H9 (cell line): Measurements from ENCODE around the gene TMEM225B. TPM values are rescaled to one million over a fixed set of nuclear protein-coding genes. Genes with fewer than 3 reads are reported as not detected.

Experiments
- DNase-seq: peaks from one replicate; pipeline ENCODE4 v3.0.0-alpha.2; 2017
- H2AFZ ChIP-seq: one replicate; pipeline ENCODE4 v1.6.1; 2013; ENCODE audit warnings: mild to moderate bottlenecking, low read length, control low read depth, moderate library complexity
- H2AK5ac ChIP-seq: 2 replicates; pipeline ENCODE4 v1.6.1; 2013; ENCODE audit warnings: low read length, control low read depth, mixed read lengths; ENCODE audit not compliant: insufficient read length
- H2BK120ac ChIP-seq: one replicate; pipeline ENCODE4 v1.6.1; 2013; ENCODE audit warnings: low read depth, mild to moderate bottlenecking, low read length, control low read depth, inconsistent platforms; ENCODE audit not compliant: poor library complexity, severe bottlenecking
- H2BK12ac ChIP-seq: 2 replicates; pipeline ENCODE4 v1.6.1; 2013; ENCODE audit warnings: low read length, control low read depth, mixed read lengths, low read depth; ENCODE audit not compliant: insufficient read length
- H2BK15ac ChIP-seq: 2 replicates; pipeline ENCODE4 v1.6.1; 2013; ENCODE audit warnings: low read depth, low read length, control low read depth
- H2BK20ac ChIP-seq: one replicate; pipeline ENCODE4 v1.6.1; 2013; ENCODE audit warnings: low read depth, mild to moderate bottlenecking, low read length, control low read depth, inconsistent platforms; ENCODE audit not compliant: poor library complexity, severe bottlenecking
- H2BK5ac ChIP-seq: 2 replicates; pipeline ENCODE4 v1.6.1; 2013; ENCODE audit warnings: low read length, control low read depth, mixed read lengths; ENCODE audit not compliant: insufficient read length
- H3K14ac ChIP-seq: 2 replicates; pipeline ENCODE4 v1.6.1; 2013; ENCODE audit warnings: low read length, control low read depth; ENCODE audit not compliant: insufficient read depth
- H3K18ac ChIP-seq: 2 replicates; pipeline ENCODE4 v1.6.1; 2013; ENCODE audit warnings: low read depth, mild to moderate bottlenecking, mixed read lengths, low read length, control low read depth; ENCODE audit not compliant: insufficient read length
- H3K23ac ChIP-seq: 2 replicates; pipeline ENCODE4 v1.6.1; 2013; ENCODE audit warnings: low read length, control low read depth, mixed read lengths, low read depth; ENCODE audit not compliant: insufficient read length
- H3K23me2 ChIP-seq: 2 replicates; pipeline ENCODE4 v1.6.1; 2013; ENCODE audit warnings: low read depth, mild to moderate bottlenecking, mixed read lengths, low read length, control low read depth; ENCODE audit not compliant: insufficient read length, poor library complexity, severe bottlenecking
- H3K27ac ChIP-seq: 2 replicates; pipeline ENCODE4 v1.5.1; 2013; ENCODE audit warnings: low read length, control low read depth, mixed read lengths, low read depth; ENCODE audit not compliant: insufficient read length
- H3K27me3 ChIP-seq: 2 replicates; pipeline ENCODE4 v1.6.1; 2013; ENCODE audit warnings: low read length, control low read depth, inconsistent platforms; ENCODE audit not compliant: insufficient read depth
- H3K4ac ChIP-seq: 2 replicates; pipeline ENCODE4 v1.6.1; 2013; ENCODE audit warnings: low read depth, mild to moderate bottlenecking, control low read depth, inconsistent platforms, low read length, moderate library complexity
- H3K4me1 ChIP-seq: 2 replicates; pipeline ENCODE4 v1.6.1; 2013; ENCODE audit warnings: low read length, control low read depth, inconsistent platforms; ENCODE audit not compliant: insufficient read depth
- H3K4me2 ChIP-seq: 2 replicates; pipeline ENCODE4 v1.6.1; 2013; ENCODE audit warnings: low read length, control low read depth, mixed read lengths; ENCODE audit not compliant: insufficient read length, insufficient read depth
- H3K56ac ChIP-seq: 2 replicates; pipeline ENCODE4 v1.6.1; 2013; ENCODE audit warnings: low read depth, mild to moderate bottlenecking, mixed read lengths, low read length, control low read depth; ENCODE audit not compliant: insufficient read length
- H3K79me1 ChIP-seq: 2 replicates; pipeline ENCODE4 v1.6.1; 2013; ENCODE audit warnings: low read depth, mild to moderate bottlenecking, moderate library complexity, low read length, control low read depth, inconsistent platforms; ENCODE audit not compliant: insufficient read depth, poor library complexity, severe bottlenecking
- H3K79me2 ChIP-seq: 2 replicates; pipeline ENCODE4 v1.6.1; 2013; ENCODE audit warnings: low read length, control low read depth, inconsistent platforms; ENCODE audit not compliant: insufficient read depth
- H3K9ac ChIP-seq: 2 replicates; pipeline ENCODE4 v1.6.1; 2013; ENCODE audit warnings: low read length, control low read depth, mixed read lengths; ENCODE audit not compliant: insufficient read length; ENCODE audit errors: extremely low read depth
- H3K9me3 ChIP-seq: one replicate; pipeline ENCODE4 v1.6.1; 2013; ENCODE audit warnings: low read depth, low read length, inconsistent platforms; ENCODE audit not compliant: control insufficient read depth
- H3T11ph ChIP-seq: one replicate; pipeline ENCODE4 v1.6.1; 2013; ENCODE audit warnings: mild to moderate bottlenecking, low read length, control low read depth, inconsistent platforms
- H4K20me1 ChIP-seq: one replicate; pipeline ENCODE4 v1.6.1; 2013; ENCODE audit not compliant: control insufficient read depth, insufficient read length, insufficient read depth
- H4K5ac ChIP-seq: 2 replicates; pipeline ENCODE4 v1.6.1; 2013; ENCODE audit warnings: low read depth, mild to moderate bottlenecking, mixed read lengths, low read length, control low read depth; ENCODE audit not compliant: insufficient read length
- H4K8ac ChIP-seq: replicated peaks from 2 replicates; pipeline ENCODE4 v1.6.1; 2013; ENCODE audit warnings: low read length, control low read depth, mixed read lengths, low read depth; ENCODE audit not compliant: insufficient read length
- H4K91ac ChIP-seq: 2 replicates; pipeline ENCODE4 v1.6.1; 2013; ENCODE audit warnings: low read depth, mild to moderate bottlenecking, moderate library complexity, mixed read lengths, low read length, control low read depth; ENCODE audit not compliant: insufficient read length
- H3K27ac Mint-ChIP-seq, 3 experiments: 2 replicates in 2 of 3; 3 replicates in 1 of 3; pipeline ENCODE4 v1.8.0; 2020 to 2021; ENCODE audit warnings: mixed read lengths in 3 of 3, mild to moderate bottlenecking in 1 of 3, moderate library complexity in 1 of 3
- H3K27me3 Mint-ChIP-seq: 2 replicates; pipeline ENCODE4 v1.8.0; 2021; ENCODE audit warnings: low read depth, mild to moderate bottlenecking, moderate library complexity, mixed read lengths
- H3K36me3 Mint-ChIP-seq, 3 experiments: 2 replicates in 2 of 3; 3 replicates in 1 of 3; pipeline ENCODE4 v1.8.0; 2020 to 2021; ENCODE audit warnings: low read depth in 3 of 3, mixed read lengths in 3 of 3; ENCODE audit not compliant: insufficient read depth in 1 of 3
- H3K4me1 Mint-ChIP-seq, 2 experiments: 2 replicates each; pipeline ENCODE4 v1.8.0; 2020; ENCODE audit warnings: mixed read lengths in 2 of 2
- H3K4me3 Mint-ChIP-seq, 2 experiments: 2 replicates in 1 of 2; 3 replicates in 1 of 2; pipeline ENCODE4 v1.8.0; 2020 to 2021; ENCODE audit warnings: mild to moderate bottlenecking in 2 of 2, mixed read lengths in 2 of 2, moderate library complexity in 1 of 2
- H3K9me3 Mint-ChIP-seq, 2 experiments: 2 replicates in 1 of 2; 3 replicates in 1 of 2; pipeline ENCODE4 v1.8.0; 2020; ENCODE audit warnings: mild to moderate bottlenecking in 2 of 2, mixed read lengths in 2 of 2, moderate library complexity in 1 of 2
- CTCF ChIP-seq: fragments of 200-600 bp; sonication (generic); conservative IDR thresholded peaks from 3 replicates; pipeline ENCODE4 v1.8.0; 2021; ENCODE audit warnings: antibody characterized with exemption, mild to moderate bottlenecking
- WGBS: extraction: QIAGEN DNeasy Blood & Tissue Kit; methylation state at CpG from one replicate; pipeline ENCODE4 v1.1.7; 2013; ENCODE audit warnings: missing lambda C conversion rate, low lambda C conversion rate, mixed read lengths; ENCODE audit not compliant: insufficient read length; ENCODE audit errors: extremely low coverage; 5-methylcytosine and 5-hydroxymethylcytosine counted together
- total RNA-seq: library from RNA; stranded (reverse); gene quantifications from 2 replicates; pipeline ENCODE4 v1.2.1, GENCODE V29; 2021

TMEM225B gene
- total RNA-seq, 1 experiment from 2014 or later = not detected

- Mint-ChIP-seq H3K27ac (no peak overlapping the region; a peak in 1 of 7 replicates), H3K4me3 (no peak overlapping the region), H3K27me3 (no peaks in the 10 kb centered on the region), H3K9me3 (peaks cover 3 to 9% of the 10 kb centered on the region in 2 experiments; a peak in 3 of 5 replicates), H3K4me1 (peaks cover 7% of the 10 kb centered on the region in 2 experiments), H3K36me3 (peaks cover 9 to 15% (median 15%) of the 10 kb centered on the region in 3 experiments)
- no peak overlapping the region for H3K14ac ChIP-seq
- H2BK12ac ChIP-seq = no peak overlapping the region
- H3K9ac ChIP-seq = no peak overlapping the region
- no peak overlapping the region for H3K4ac ChIP-seq
- H3K27ac ChIP-seq = no peak overlapping the region
- H3K27me3 ChIP-seq = no peaks in the 10 kb centered on the region
- no peak overlapping the region for H3T11ph ChIP-seq
- H2BK15ac ChIP-seq = no peak overlapping the region
- no peaks in the 10 kb centered on the region for H3K79me1 ChIP-seq
- no peak overlapping the region for H2BK120ac ChIP-seq
- no peaks in the 10 kb centered on the region for H3K79me2 ChIP-seq
- H3K18ac ChIP-seq = no peak overlapping the region
- no peak for DNase-seq
- no peak overlapping the region for H3K4me2 ChIP-seq
- H3K9me3 ChIP-seq = no peaks in the 10 kb centered on the region
- no peak for TF ChIP-seq CTCF
- no peaks in the 10 kb centered on the region for H3K4me1 ChIP-seq
- H3K56ac ChIP-seq = no peak overlapping the region
- WGBS = no CpG with 5 or more reads among the region's 3 CpGs
- no peaks in the 10 kb centered on the region for H4K20me1 ChIP-seq
- H2BK20ac ChIP-seq = no peak overlapping the region
- H4K5ac ChIP-seq = no peak overlapping the region
- no peak overlapping the region for H3K23ac ChIP-seq
- no peak overlapping the region for H2BK5ac ChIP-seq
- H3K23me2 ChIP-seq = no peaks in the 10 kb centered on the region
- H4K8ac ChIP-seq = no peak overlapping the region
- H4K91ac ChIP-seq = no peak overlapping the region
- H2AFZ ChIP-seq = no peak overlapping the region
- no peak overlapping the region for H2AK5ac ChIP-seq
These were observed 46.4 kb downstream of the TMEM225B start for GRCh38 chr7:99644431-99644830.
